Measurements from ENCODE around the gene LNX2.
A peak's percentile ranks its signal among the peaks of the same experiment; 100 is the strongest.

Gene LNX2

GRCh38 chr13:27627380-27627779 is 7.1 kb upstream of the LNX2 start:
- Histone ChIP-seq H3K27me3 (ENCODE audit: control insufficient read depth in 1 of 2, insufficient read depth in 1 of 2, low read length in 2 of 2) (no peaks in the 10 kb centered on the region), H2BK15ac (ENCODE audit: low read depth, poor library complexity, severe bottlenecking) (no peak overlapping the region)
- 94% methylated on average over 3 of the region's 3 CpGs for WGBS

GRCh38 chr13:27625839-27626238 is 5.5 kb upstream of the LNX2 start:
- no peak overlapping the region for H2BK5ac ChIP-seq (ENCODE audit: low read depth, low read length, poor library complexity, severe bottlenecking)
- H2BK15ac ChIP-seq (ENCODE audit: low read depth, poor library complexity, severe bottlenecking): no peak overlapping the region
- no peaks in the 10 kb centered on the region for H3K9me3 ChIP-seq (ENCODE audit: control insufficient read depth, low read length)
- peaks cover 29% of the 10 kb centered on the region for H3K79me1 ChIP-seq (replicated peaks; ENCODE audit: low read length, poor library complexity, severe bottlenecking)
- H3K4me3 ChIP-seq (ENCODE audit: insufficient read depth in 1 of 2, low read depth in 1 of 2, low read length in 2 of 2): no peak overlapping the region
- no peak overlapping the region for H2BK120ac ChIP-seq (ENCODE audit: low read depth, low read length)
- no peak overlapping the region for H4K8ac ChIP-seq (ENCODE audit: low read length)
- no peaks in the 10 kb centered on the region for H3K27me3 ChIP-seq (ENCODE audit: control insufficient read depth in 1 of 2, insufficient read depth in 1 of 2, low read length in 2 of 2)
- no peak overlapping the region for H3K4me2 ChIP-seq (ENCODE audit: low read length, poor library complexity, severe bottlenecking)
- peaks cover 4% of the 10 kb centered on the region for H3K4me1 ChIP-seq (ENCODE audit: control insufficient read depth, insufficient read depth, low read depth, low read length)
- H3K36me3 ChIP-seq (ENCODE audit: control insufficient read depth in 1 of 2, insufficient read depth in 2 of 2, low read depth in 1 of 2, low read length in 2 of 2): peaks cover 2 to 45% of the 10 kb centered on the region in 2 experiments
- no peak overlapping the region for H2BK12ac ChIP-seq (ENCODE audit: low read length in 2 of 2)
- H3K27ac ChIP-seq (ENCODE audit: low read length, poor library complexity, severe bottlenecking): no peak overlapping the region
- H2AK5ac ChIP-seq (ENCODE audit: low read length, severe bottlenecking): no peak overlapping the region
- no peak overlapping the region for H3K23ac ChIP-seq (ENCODE audit: low read length in 2 of 2)
- H3K14ac ChIP-seq (ENCODE audit: low read length in 2 of 2): no peak overlapping the region
- H2AFZ ChIP-seq (ENCODE audit: low read depth, low read length): no peak overlapping the region
- no peak overlapping the region for H3K18ac ChIP-seq (ENCODE audit: low read depth in 1 of 2, low read length in 2 of 2)
- no peak overlapping the region for H3K4ac ChIP-seq (ENCODE audit: low read depth in 1 of 2, low read length in 2 of 2)
- WGBS: 100% methylated on average over 1 of the region's 2 CpGs
- H4K91ac ChIP-seq (ENCODE audit: low read length): no peak overlapping the region
- DNase-seq: no peak
- H3K9ac ChIP-seq (ENCODE audit: low read length): no peak overlapping the region

More at GRCh38 chr13:27627380-27627779, 7.1 kb upstream of the LNX2 start:
- Histone ChIP-seq H3K23ac (ENCODE audit: low read length in 2 of 2) (no peak overlapping the region), H2BK5ac (ENCODE audit: low read depth, low read length, poor library complexity, severe bottlenecking) (no peak overlapping the region), H3K27ac (ENCODE audit: low read length, poor library complexity, severe bottlenecking) (no peak overlapping the region), H3K79me1 (replicated peaks; ENCODE audit: low read length, poor library complexity, severe bottlenecking) (peaks cover 34% of the 10 kb centered on the region), H4K8ac (ENCODE audit: low read length) (no peak overlapping the region), H3K4me2 (ENCODE audit: low read length, poor library complexity, severe bottlenecking) (no peak overlapping the region), H3K4ac (ENCODE audit: low read depth in 1 of 2, low read length in 2 of 2) (no peak overlapping the region), H3K4me1 (ENCODE audit: control insufficient read depth, insufficient read depth, low read depth, low read length) (peaks cover 2% of the 10 kb centered on the region), H3K14ac (ENCODE audit: low read length in 2 of 2) (no peak overlapping the region), H2AK5ac (ENCODE audit: low read length, severe bottlenecking) (no peak overlapping the region), H2AFZ (ENCODE audit: low read depth, low read length) (no peak overlapping the region), H3K4me3 (ENCODE audit: insufficient read depth in 1 of 2, low read depth in 1 of 2, low read length in 2 of 2) (no peak overlapping the region), H4K91ac (ENCODE audit: low read length) (no peak overlapping the region), H2BK12ac (ENCODE audit: low read length in 2 of 2) (no peak overlapping the region), H2BK120ac (ENCODE audit: low read depth, low read length) (no peak overlapping the region), H3K9ac (ENCODE audit: low read length) (no peak overlapping the region), H3K9me3 (ENCODE audit: control insufficient read depth, low read length) (no peaks in the 10 kb centered on the region), H3K36me3 (ENCODE audit: control insufficient read depth in 1 of 2, insufficient read depth in 2 of 2, low read depth in 1 of 2, low read length in 2 of 2) (peaks cover 7 to 58% of the 10 kb centered on the region in 2 experiments), H3K18ac (ENCODE audit: low read depth in 1 of 2, low read length in 2 of 2) (no peak overlapping the region)
- no peak for DNase-seq

- H2BK12ac ChIP-seq (ENCODE audit: low read length in 2 of 2): no peak overlapping the region
- no peak overlapping the region for H3K4me3 ChIP-seq (ENCODE audit: insufficient read depth in 1 of 2, low read depth in 1 of 2, low read length in 2 of 2)
- H3K9ac ChIP-seq (ENCODE audit: low read length): no peak overlapping the region
- H2BK15ac ChIP-seq (ENCODE audit: low read depth, poor library complexity, severe bottlenecking): no peak overlapping the region
- no peak overlapping the region for H3K23ac ChIP-seq (ENCODE audit: low read length in 2 of 2)
- no peak overlapping the region for H4K91ac ChIP-seq (ENCODE audit: low read length)
- no peak overlapping the region for H2BK5ac ChIP-seq (ENCODE audit: low read depth, low read length, poor library complexity, severe bottlenecking)
- H3K79me1 ChIP-seq (replicated peaks; ENCODE audit: low read length, poor library complexity, severe bottlenecking): peaks cover 23% of the 10 kb centered on the region
- H2BK120ac ChIP-seq (ENCODE audit: low read depth, low read length): no peak overlapping the region
- no peak for DNase-seq
- H3K4me1 ChIP-seq (ENCODE audit: control insufficient read depth, insufficient read depth, low read depth, low read length): peaks cover 4% of the 10 kb centered on the region
- H2AFZ ChIP-seq (ENCODE audit: low read depth, low read length): no peak overlapping the region
- H4K8ac ChIP-seq (ENCODE audit: low read length): no peak overlapping the region
- peak overlapping the region in 1 of 2 experiments; percentile 11 for H3K18ac ChIP-seq (ENCODE audit: low read depth in 1 of 2, low read length in 2 of 2)
- H3K14ac ChIP-seq (ENCODE audit: low read length in 2 of 2): no peak overlapping the region
- peaks cover 2 to 44% of the 10 kb centered on the region in 2 experiments for H3K36me3 ChIP-seq (ENCODE audit: control insufficient read depth in 1 of 2, insufficient read depth in 2 of 2, low read depth in 1 of 2, low read length in 2 of 2)
- H3K27ac ChIP-seq (ENCODE audit: low read length, poor library complexity, severe bottlenecking): no peak overlapping the region
- H3K4me2 ChIP-seq (ENCODE audit: low read length, poor library complexity, severe bottlenecking): no peak overlapping the region
- no peaks in the 10 kb centered on the region for H3K9me3 ChIP-seq (ENCODE audit: control insufficient read depth, low read length)
- H2AK5ac ChIP-seq (ENCODE audit: low read length, severe bottlenecking): no peak overlapping the region
- 93% methylated on average over 3 of the region's 3 CpGs for WGBS
- no peak overlapping the region for H3K4ac ChIP-seq (ENCODE audit: low read depth in 1 of 2, low read length in 2 of 2)
- H3K27me3 ChIP-seq (ENCODE audit: control insufficient read depth in 1 of 2, insufficient read depth in 1 of 2, low read length in 2 of 2): no peaks in the 10 kb centered on the region
Observed at GRCh38 chr13:27624071-27624470, 3.7 kb upstream of the LNX2 start.

DNA sequence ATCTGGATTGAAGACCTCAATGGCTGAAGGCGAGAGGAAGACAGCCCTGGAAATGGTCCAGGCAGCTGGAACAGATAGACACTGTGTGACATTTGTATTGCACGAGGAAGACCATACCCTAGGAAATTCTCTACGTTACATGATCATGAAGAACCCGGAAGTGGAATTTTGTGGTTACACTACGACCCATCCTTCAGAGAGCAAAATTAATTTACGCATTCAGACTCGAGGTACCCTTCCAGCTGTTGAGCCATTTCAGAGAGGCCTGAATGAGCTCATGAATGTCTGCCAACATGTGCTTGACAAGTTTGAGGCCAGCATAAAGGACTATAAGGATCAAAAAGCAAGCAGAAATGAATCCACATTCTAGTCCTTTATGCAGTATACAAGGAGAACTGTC is 2.6 kb upstream of the LNX2 start:
- Histone ChIP-seq H3K36me3 (ENCODE audit: control insufficient read depth in 1 of 2, insufficient read depth in 2 of 2, low read depth in 1 of 2, low read length in 2 of 2) (peaks cover 0 to 41% of the 10 kb centered on the region in 2 experiments), H3K4ac (ENCODE audit: low read depth in 1 of 2, low read length in 2 of 2) (no peak overlapping the region), H3K27me3 (ENCODE audit: control insufficient read depth in 1 of 2, insufficient read depth in 1 of 2, low read length in 2 of 2) (no peaks in the 10 kb centered on the region), H3K79me1 (replicated peaks; ENCODE audit: low read length, poor library complexity, severe bottlenecking) (peaks cover 25% of the 10 kb centered on the region), H4K91ac (ENCODE audit: low read length) (no peak overlapping the region), H3K4me3 (ENCODE audit: insufficient read depth in 1 of 2, low read depth in 1 of 2, low read length in 2 of 2) (peak overlapping the region in 1 of 2 experiments; percentile 98), H3K9me3 (ENCODE audit: control insufficient read depth, low read length) (no peaks in the 10 kb centered on the region), H3K4me2 (ENCODE audit: low read length, poor library complexity, severe bottlenecking) (no peak overlapping the region), H2AK5ac (ENCODE audit: low read length, severe bottlenecking) (peak overlapping the region; percentile 36), H3K9ac (ENCODE audit: low read length) (peak overlapping the region; percentile 92), H2BK12ac (ENCODE audit: low read length in 2 of 2) (no peak overlapping the region), H3K18ac (ENCODE audit: low read depth in 1 of 2, low read length in 2 of 2) (no peak overlapping the region), H2BK5ac (ENCODE audit: low read depth, low read length, poor library complexity, severe bottlenecking) (no peak overlapping the region), H4K8ac (ENCODE audit: low read length) (no peak overlapping the region), H3K4me1 (ENCODE audit: control insufficient read depth, insufficient read depth, low read depth, low read length) (peaks cover 4% of the 10 kb centered on the region), H3K14ac (ENCODE audit: low read length in 2 of 2) (no peak overlapping the region), H2BK120ac (ENCODE audit: low read depth, low read length) (no peak overlapping the region), H2BK15ac (ENCODE audit: low read depth, poor library complexity, severe bottlenecking) (no peak overlapping the region), H2AFZ (ENCODE audit: low read depth, low read length) (no peak overlapping the region), H3K27ac (ENCODE audit: low read length, poor library complexity, severe bottlenecking) (no peak overlapping the region), H3K23ac (ENCODE audit: low read length in 2 of 2) (no peak overlapping the region)
- DNase-seq: no peak
- 95% methylated on average over 7 of the region's 7 CpGs for WGBS

Measured in mesenchymal stem cell (in vitro differentiated cells and primary cell).